ENCODE results near the gene SCPEP1.

The SCPEP1 gene

DNA sequence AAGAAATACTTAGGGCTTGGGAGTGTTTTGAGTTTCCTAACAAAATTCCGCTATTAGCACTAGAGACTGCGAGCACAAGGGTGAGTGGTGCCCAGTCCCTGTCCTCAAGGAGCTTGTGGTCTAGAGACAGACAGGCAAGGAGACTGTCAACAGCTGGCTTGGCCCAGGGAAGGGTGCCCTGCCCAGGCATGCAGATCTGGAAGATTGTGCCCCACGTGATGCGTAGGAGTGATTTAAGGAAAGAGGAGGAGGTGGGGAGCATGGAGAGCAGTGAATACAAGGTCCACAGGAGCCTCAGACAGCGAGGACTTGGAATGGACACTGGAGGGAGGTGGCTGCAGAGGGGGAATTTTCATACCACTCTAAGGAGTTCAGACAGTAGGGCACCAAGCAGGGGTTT lies 25.0 kb downstream of the SCPEP1 start:
- DNase-seq (ENCODE audit: low spot score) = no peak

DNA sequence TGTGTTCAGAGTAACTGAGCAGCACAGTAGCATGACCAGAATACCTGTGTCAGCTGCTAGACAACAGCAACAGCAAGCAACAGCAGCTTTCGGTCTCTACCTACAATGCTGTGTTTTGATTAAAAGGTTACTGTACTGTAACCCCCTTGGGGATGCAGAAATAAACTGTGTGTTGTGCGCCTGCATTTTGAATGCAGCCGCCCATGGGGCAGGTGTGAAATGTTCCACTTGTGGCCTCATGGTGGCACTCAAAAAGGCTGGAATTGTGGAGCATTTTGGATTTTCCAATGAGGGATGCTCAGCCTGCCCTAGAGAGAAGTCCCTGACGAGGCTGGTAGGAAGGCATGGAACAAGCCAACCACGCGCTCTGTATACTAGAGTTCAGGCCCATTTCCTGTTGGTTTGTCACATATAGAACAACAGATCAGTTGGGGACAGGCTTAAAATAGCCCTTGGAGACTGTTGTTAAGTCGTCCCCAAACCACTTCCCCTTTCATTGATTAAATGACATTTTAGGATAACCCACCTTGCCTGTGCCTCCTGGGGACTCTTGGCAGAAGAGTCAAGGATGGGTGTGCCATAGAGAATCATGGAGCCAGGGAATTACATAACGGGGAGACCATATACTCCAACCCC lies 27.1 kb downstream of the SCPEP1 start:
- DNase-seq (ENCODE audit: low spot score) = no peak

- no peak for DNase-seq (ENCODE audit: low spot score)
Measured at GRCh38 chr17:57006040-57006439, 28.1 kb downstream of the SCPEP1 start.

DNA sequence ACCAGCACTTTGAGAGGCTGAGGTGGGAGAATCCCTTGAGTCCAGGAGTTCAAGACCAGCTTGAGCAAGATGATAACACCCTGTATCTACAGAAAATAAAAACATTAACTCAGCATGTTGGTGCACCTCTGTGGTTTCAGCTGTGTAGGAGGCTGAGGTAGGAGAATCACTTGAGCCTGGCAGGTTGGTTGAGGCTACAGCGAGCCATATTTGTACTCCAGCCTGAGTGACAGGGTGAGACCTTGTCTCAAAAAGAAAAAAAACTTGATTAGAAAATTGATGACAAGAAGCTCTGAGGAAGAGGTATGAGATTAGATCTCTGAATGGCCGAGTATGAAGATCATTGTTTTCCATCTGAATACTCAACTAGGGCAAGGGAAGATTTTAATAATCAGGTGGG lies 31.0 kb downstream of the SCPEP1 start:
- DNase-seq (ENCODE audit: low spot score) = no peak

DNA sequence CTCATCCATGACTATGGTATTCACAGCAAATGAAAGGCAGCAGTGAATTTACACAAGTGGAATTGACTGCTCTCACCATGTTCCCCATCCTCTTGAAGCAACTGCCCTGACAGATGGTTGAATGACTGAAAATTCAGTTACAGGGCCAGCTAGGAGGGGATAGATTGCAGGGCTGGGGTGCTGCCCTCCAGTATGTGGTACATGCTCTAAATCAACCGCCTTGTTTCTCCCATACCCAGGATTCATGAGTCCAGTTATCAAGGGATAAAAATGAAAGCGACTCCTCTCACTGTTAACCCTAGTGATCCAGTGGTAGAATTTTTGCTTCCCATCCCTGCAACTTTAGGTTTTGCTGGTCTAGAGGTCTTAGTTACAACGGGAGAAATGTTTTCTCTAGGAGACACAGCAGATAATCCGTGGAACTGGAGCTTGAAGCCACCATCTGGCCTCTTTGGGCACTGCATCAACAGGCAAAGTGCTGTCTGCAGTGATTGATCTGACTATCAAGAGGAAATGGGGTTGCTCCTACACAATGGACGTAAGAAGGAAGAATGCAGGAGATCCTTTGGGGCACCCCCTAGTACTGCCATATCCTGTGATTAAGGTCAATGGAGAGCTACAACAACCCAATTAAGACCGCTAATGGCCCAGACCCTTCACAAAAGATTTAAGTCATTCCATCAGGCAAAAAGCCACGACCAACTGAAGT lies 32.0 kb downstream of the SCPEP1 start:
- DNase-seq (ENCODE audit: low spot score) = peak; percentile 60

GRCh38 chr17:57010487-57010886 lies 32.6 kb downstream of the SCPEP1 start:
- DNase-seq (ENCODE audit: low spot score) = no peak

GRCh38 chr17:57011491-57012015 lies 33.6 kb downstream of the SCPEP1 start:
- DNase-seq (ENCODE audit: low spot score) = no peak

GRCh38 chr17:57016071-57016763 lies 38.3 kb downstream of the SCPEP1 start:
- no peak for DNase-seq (ENCODE audit: low spot score)

DNA sequence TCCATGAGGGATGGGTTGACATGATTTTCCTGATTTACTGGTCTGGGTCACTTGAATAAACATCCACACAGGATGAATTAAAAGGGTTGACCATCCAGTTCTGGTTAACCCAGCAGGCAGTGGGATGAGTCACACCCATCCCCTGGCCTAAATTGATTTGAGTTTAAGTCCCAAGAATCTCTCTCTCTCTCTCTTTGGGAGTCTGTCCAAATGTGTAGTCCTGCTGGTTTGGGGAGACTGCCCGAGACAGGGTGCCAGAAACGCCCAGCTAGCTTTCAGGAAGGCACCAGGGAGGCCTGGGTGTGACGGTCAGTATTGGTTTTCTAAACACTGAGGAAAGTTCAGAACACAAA lies 38.8 kb downstream of the SCPEP1 start:
- peak; percentile 19 for DNase-seq (ENCODE audit: low spot score)

- no peak for DNase-seq (ENCODE audit: low spot score)
Measured at GRCh38 chr17:57017625-57018024, 39.7 kb downstream of the SCPEP1 start.

DNA sequence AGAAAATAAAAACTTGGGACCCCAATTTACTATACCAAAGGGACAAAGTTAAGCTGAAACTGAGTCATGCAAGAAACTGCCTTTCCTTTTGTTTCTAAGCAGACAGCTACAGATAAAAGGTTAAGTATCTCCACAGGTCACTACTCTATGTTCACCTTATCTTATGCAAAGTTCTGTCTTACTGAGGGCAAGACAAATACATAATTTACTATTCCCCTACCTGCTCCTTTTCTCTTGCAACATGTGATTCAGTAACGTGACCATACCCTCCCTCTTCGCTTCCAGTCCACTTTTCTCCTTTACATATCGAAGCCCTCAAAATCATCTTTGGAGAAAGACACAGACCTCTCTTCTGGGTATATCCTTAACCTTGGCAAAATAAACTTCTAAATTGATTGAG lies 42.3 kb downstream of the SCPEP1 start:
- no peak for DNase-seq (ENCODE audit: low spot score)

- no peak for DNase-seq (ENCODE audit: low spot score)
Measured at GRCh38 chr17:57021226-57021940, 43.5 kb downstream of the SCPEP1 start.

DNA sequence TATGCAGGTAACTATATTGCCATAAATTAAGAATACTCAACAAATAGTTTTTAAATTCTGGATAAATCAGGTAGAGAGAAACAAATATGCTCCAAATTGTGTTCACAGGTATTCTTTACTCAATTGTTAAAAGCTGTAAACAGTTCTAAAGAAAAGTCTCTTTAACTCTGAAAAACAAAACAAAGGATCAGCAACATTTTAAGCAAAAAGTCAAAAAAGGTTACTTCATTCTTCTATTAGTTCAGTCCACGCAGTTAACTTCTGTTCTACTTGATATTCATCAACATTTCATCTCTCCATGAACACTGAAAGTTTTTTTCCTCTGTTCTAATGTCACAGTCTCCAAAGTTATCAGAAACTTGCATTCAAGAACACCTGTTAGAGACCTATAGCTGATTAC lies 47.9 kb downstream of the SCPEP1 start:
- no peak for DNase-seq (ENCODE audit: low spot score)

DNA sequence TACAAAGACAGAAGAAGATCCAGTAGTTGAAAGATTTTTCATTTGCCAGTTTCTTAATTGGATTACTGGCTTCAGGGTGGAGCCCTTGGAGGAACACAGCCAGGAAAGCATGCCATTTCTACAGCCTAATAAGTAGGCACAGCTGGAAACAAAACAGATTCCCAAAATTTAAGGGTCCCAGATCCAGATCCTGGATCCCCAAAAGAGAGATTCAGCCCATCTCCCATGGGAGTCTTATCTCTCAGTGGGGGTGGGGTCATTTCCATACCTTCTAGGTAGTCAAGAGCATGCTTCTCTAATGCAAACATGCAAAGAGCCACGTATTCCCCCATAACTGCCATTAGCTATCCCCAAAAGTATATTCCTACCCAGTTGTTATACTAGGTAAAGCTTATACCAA lies 49.9 kb downstream of the SCPEP1 start:
- DNase-seq (ENCODE audit: low spot score) = no peak

DNA sequence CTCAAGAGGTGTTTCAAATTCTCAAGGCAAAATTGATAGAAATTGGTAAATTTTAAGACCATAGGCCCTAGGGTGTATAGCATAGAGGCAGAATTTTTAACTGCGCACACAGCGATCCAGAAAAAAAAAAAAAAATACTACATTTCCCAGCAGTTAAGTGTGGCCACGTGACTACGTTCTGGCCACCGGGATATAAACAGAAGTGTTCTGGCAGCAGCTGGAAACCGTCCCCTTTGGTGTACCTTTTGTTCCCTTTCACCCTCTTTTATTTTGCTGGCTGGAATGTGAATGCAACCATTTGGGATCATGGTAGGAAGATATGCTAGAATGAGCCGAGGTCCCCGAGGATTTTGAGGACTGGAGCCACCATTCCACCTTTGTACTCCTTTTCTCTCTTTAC lies 54.4 kb downstream of the SCPEP1 start:
- no peak for DNase-seq (ENCODE audit: low spot score)

DNA sequence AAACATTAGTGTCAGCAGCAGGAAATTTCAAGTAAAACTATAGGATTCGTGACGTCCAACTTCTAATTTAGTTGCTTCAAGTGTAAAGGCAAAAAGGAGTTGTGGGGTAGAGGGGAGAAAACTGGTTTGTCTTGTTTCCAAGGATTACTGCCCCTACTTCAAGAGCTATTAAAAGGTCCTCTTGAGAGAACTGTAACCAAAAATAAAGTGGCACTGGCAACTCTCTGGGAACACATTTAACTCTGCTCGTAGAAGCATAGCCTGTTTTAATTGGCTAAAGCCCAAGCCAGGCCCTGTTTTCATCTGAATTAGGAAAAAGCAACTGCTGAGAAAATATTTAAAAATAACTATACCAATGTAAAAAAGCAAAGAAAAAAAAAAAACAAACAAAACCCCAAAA lies 55.4 kb downstream of the SCPEP1 start:
- DNase-seq (ENCODE audit: low spot score) = no peak

DNA sequence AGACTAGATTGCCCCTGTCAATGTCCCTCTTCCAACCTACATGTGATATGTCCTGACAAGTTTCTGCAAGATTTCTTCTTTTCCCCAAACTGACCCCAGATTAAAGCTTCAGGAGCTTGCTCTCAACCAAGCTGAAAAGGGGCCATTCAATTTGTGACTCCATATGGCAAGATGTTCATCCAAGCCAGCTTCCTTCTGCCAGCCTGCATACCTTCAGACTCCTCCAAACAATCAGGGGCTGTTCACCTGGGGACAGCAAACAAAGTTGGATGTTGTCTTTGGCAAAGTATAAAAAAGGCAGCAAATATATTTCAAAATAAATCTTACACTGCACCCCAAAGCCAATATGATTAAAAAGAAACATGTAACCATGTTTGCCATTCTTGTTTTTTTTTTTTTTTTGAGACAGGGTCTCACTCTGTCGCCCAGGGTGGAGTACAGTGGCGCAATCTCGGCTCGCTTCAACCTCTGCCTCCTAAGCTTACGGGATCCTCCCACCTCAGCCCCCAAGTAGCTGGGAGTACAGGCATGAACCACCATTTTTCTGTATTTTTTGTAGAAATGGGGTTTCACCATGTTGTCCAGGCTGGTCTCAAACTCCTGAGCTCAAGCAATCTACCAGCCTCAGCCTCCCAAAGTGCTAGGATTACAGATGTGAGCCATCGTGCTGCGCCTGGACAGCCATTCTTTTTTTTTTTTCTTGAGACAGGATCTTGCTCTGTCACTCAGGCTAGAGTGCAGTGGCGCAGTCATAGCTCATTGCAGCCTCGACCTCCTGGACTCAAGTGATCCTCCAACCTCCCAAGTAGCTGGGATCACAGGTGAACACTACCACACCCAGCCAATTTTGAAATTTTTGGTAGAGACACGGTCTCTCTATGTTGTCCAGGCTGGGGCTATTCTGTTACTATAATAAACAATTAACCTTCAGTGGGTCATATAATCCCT lies 57.1 kb downstream of the SCPEP1 start:
- DNase-seq (ENCODE audit: low spot score) = no peak

GRCh38 chr17:57035971-57036481 lies 58.1 kb downstream of the SCPEP1 start:
- no peak for DNase-seq (ENCODE audit: low spot score)

GRCh38 chr17:57037411-57037810 lies 59.5 kb downstream of the SCPEP1 start:
- no peak for DNase-seq (ENCODE audit: low spot score)

GRCh38 chr17:57038486-57038885 lies 60.6 kb downstream of the SCPEP1 start:
- no peak for DNase-seq (ENCODE audit: low spot score)

GRCh38 chr17:57040571-57040970 lies 62.6 kb downstream of the SCPEP1 start:
- DNase-seq (ENCODE audit: low spot score) = no peak
